GM23248 (cell line): ENCODE results near the gene TDRD3. TPM values are rescaled to one million over a fixed set of nuclear protein-coding genes. Genes with fewer than 3 reads are reported as not detected.

Source experiments
- DNase-seq: peaks from one replicate; pipeline ENCODE4 v3.0.0-alpha.2; 2015
- H2AFZ ChIP-seq: fragments of 200-600 bp; sonication (generic); 2 replicates; pipeline ENCODE4 v1.6.1; 2016; ENCODE audit warnings: antibody characterized with exemption
- H3F3A ChIP-seq: fragments of 200-600 bp; sonication (generic); 2 replicates; pipeline ENCODE4 v1.6.1; 2016; ENCODE audit warnings: mild to moderate bottlenecking, antibody characterized with exemption, mixed run types; ENCODE audit not compliant: insufficient read depth
- H3K27ac ChIP-seq: fragments of 200-600 bp; sonication (generic); 2 replicates; pipeline ENCODE4 v1.5.1; 2016; ENCODE audit warnings: mild to moderate bottlenecking
- H3K27me3 ChIP-seq: fragments of 200-600 bp; sonication (generic); replicated peaks from 2 replicates; pipeline ENCODE4 v1.6.1; 2016; ENCODE audit warnings: mild to moderate bottlenecking; ENCODE audit not compliant: insufficient read depth
- H3K36me3 ChIP-seq: fragments of 200-600 bp; sonication (generic); 2 replicates; pipeline ENCODE4 v1.6.1; 2016; ENCODE audit warnings: low read depth, mild to moderate bottlenecking
- H3K4me1 ChIP-seq: fragments of 200-600 bp; sonication (generic); 2 replicates; pipeline ENCODE4 v1.6.1; 2016; ENCODE audit warnings: mild to moderate bottlenecking; ENCODE audit not compliant: insufficient read depth
- H3K4me2 ChIP-seq: fragments of 200-600 bp; sonication (generic); one replicate; pipeline ENCODE4 v1.6.1; 2016; ENCODE audit warnings: mild to moderate bottlenecking; ENCODE audit not compliant: unreplicated experiment
- H3K4me3 ChIP-seq: fragments of 200-600 bp; sonication (generic); 2 replicates; pipeline ENCODE4 v1.5.1; 2016; ENCODE audit warnings: mild to moderate bottlenecking
- H3K79me2 ChIP-seq: fragments of 200-600 bp; sonication (generic); 2 replicates; pipeline ENCODE4 v1.6.1; 2016; ENCODE audit warnings: mild to moderate bottlenecking; ENCODE audit not compliant: insufficient read depth
- H3K9ac ChIP-seq: fragments of 200-600 bp; sonication (generic); 2 replicates; pipeline ENCODE4 v1.6.1; 2016; ENCODE audit warnings: mild to moderate bottlenecking
- H3K9me2 ChIP-seq: fragments of 200-600 bp; sonication (generic); 2 replicates; pipeline ENCODE4 v1.6.1; 2016; ENCODE audit warnings: mixed run types, mild to moderate bottlenecking, moderate library complexity; ENCODE audit not compliant: insufficient read depth
- H3K9me3 ChIP-seq: fragments of 200-600 bp; sonication (generic); one replicate; pipeline ENCODE4 v1.6.1; 2017; ENCODE audit warnings: low read depth
- H4K20me1 ChIP-seq: fragments of 200-600 bp; sonication (generic); 2 replicates; pipeline ENCODE4 v1.6.0; 2016; ENCODE audit not compliant: insufficient read depth
- EZH2 ChIP-seq: fragments of 200-600 bp; sonication (generic); IDR thresholded peaks from 2 replicates; pipeline ENCODE4 v1.6.1; 2018; ENCODE audit warnings: antibody characterized with exemption, mild to moderate bottlenecking; ENCODE audit not compliant: insufficient read depth, poor library complexity, severe bottlenecking
- EZH2phosphoT487 ChIP-seq: fragments of 200-600 bp; sonication (generic); IDR thresholded peaks from 2 replicates; pipeline ENCODE4 v1.6.1; 2018; ENCODE audit warnings: antibody characterized with exemption, moderate library complexity, mild to moderate bottlenecking, low read depth; ENCODE audit not compliant: insufficient read depth
- WGBS, 2 experiments: methylation state at CpG; one replicate each; pipeline ENCODE4 v1.1.6; 2015 to 2017; ENCODE audit warnings: low lambda C conversion rate in 2 of 2, low coverage in 1 of 2; ENCODE audit errors: missing lambda C conversion rate in 2 of 2; 5-methylcytosine and 5-hydroxymethylcytosine counted together
- in situ Hi-C: fragments of 300-500 bp; cut with MboI; formaldehyde crosslinking; loops from 2 replicates; pipeline ENCODE4 v1.15.0; 2020
- polyA plus RNA-seq: library from polyadenylated mRNA; unstranded; fragments of >200 nt; fragmentation: Nextera tagmentation; extraction: Ambion mirVana; gene quantifications from 2 replicates; pipeline ENCODE4 v1.2.1, GENCODE V29; 2016
- total RNA-seq: library from RNA; depleted of rRNA; stranded (reverse); fragments of >200 nt; shearing (Covaris generic); gene quantifications from 2 replicates; pipeline ENCODE4 v1.2.3, GENCODE V29; 2014

TDRD3 gene
- total and polyA plus RNA-seq, 2 experiments from 2014 or later: 7.9 to 9.1 TPM

- Histone ChIP-seq H3K27me3 (no peaks in the 10 kb centered on the region), H4K20me1 (no peaks in the 10 kb centered on the region), H3K27ac (no peak overlapping the region), H3K9me2 (no peaks in the 10 kb centered on the region), H3K4me3 (no peak overlapping the region), H3K4me1 (no peaks in the 10 kb centered on the region), H3K4me2 (no peak overlapping the region), H3K79me2 (peaks cover 2% of the 10 kb centered on the region), H3K9ac (no peak overlapping the region), H3K9me3 (no peaks in the 10 kb centered on the region), H2AFZ (no peak overlapping the region), H3F3A (no peaks in the 10 kb centered on the region), H3K36me3 (no peaks in the 10 kb centered on the region)
- in situ Hi-C loops: no loop called here
- TF ChIP-seq EZH2 (no peak), EZH2phosphoT487 (no peak)
- DNase-seq: peak; percentile 69
Observed at GRCh38 chr13:60431108-60431700, 34.2 kb downstream of the TDRD3 start.

DNA sequence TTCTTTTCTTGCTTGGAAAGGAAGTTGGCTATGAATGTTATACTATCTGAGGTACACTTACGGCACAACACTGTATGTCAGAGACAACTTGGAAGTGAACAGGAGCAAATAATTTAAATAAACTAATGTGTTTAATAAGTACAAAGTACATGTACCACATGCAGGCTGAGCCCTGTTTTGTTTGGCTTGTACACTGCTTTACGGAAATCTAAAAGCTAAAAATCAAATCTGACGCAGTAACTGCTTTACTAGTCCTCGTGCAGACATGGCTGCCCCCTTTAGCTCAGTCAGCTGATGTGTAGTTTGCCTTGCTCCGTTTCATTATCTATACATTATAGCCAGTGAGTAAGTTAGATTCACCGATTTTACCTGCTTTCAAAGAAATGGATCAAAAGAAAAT, 36.5 kb downstream of the TDRD3 start:
- H3K9me2 ChIP-seq: no peaks in the 10 kb centered on the region
- no peaks in the 10 kb centered on the region for H3K4me1 ChIP-seq
- H3K4me3 ChIP-seq: no peak overlapping the region
- H3K9me3 ChIP-seq: no peaks in the 10 kb centered on the region
- TF ChIP-seq EZH2phosphoT487: no peak
- no peak for TF ChIP-seq EZH2
- WGBS, 2 experiments: 77 to 78% methylated on average over 6 of the region's 6 CpGs
- H2AFZ ChIP-seq: no peak overlapping the region
- H3K27me3 ChIP-seq: no peaks in the 10 kb centered on the region
- H3K36me3 ChIP-seq: no peaks in the 10 kb centered on the region
- H4K20me1 ChIP-seq: no peaks in the 10 kb centered on the region
- H3K9ac ChIP-seq: no peak overlapping the region
- no peak overlapping the region for H3K4me2 ChIP-seq
- no peaks in the 10 kb centered on the region for H3F3A ChIP-seq
- H3K79me2 ChIP-seq: peaks cover 18% of the 10 kb centered on the region
- in situ Hi-C loops: no loop called here
- no peak overlapping the region for H3K27ac ChIP-seq
- no peak for DNase-seq

DNA sequence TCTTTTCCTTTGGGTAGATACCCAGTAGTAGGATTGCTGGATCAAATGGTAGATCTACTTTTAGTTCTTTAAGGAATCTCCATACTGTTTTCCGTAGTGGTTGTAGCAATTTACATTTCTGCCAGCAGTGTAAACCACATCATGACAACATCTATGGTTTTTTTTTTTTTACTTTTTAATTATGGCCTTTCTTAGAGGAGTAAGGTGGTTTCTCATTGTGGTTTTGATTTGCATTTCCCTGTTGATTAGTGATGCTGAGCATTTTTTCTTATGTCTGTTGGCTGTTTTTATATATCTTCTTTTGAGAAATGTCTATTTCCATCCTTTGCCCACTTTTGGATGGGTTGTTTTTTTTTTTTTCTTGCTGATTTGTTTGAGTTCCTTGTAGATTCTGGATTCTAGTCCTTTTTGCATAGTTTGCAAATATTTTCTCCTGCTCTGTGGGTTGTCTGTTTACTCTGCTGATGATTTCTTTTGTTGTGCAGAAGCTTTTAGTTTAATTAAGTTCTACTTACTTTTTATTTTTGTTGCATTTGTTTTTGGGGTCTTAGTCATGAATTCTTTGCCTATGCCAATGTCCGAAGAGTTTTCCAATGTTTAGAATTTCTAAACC, 38.8 kb downstream of the TDRD3 start:
- in situ Hi-C loops: no loop called here
- H3K9me3 ChIP-seq: no peaks in the 10 kb centered on the region
- H3K4me1 ChIP-seq: no peaks in the 10 kb centered on the region
- no peaks in the 10 kb centered on the region for H3K9me2 ChIP-seq
- no peak overlapping the region for H2AFZ ChIP-seq
- H3K36me3 ChIP-seq: no peaks in the 10 kb centered on the region
- H3F3A ChIP-seq: no peaks in the 10 kb centered on the region
- no peak overlapping the region for H3K27ac ChIP-seq
- H3K9ac ChIP-seq: no peak overlapping the region
- DNase-seq: no peak
- no peak overlapping the region for H3K4me3 ChIP-seq
- H4K20me1 ChIP-seq: no peaks in the 10 kb centered on the region
- TF ChIP-seq EZH2phosphoT487 (no peak), EZH2 (no peak)
- no peak overlapping the region for H3K4me2 ChIP-seq
- no peaks in the 10 kb centered on the region for H3K27me3 ChIP-seq
- H3K79me2 ChIP-seq: peaks cover 24% of the 10 kb centered on the region
- 96 to 98% methylated on average over 2 of the region's 2 CpGs for WGBS, 2 experiments

- no peak overlapping the region for H3K27ac ChIP-seq
- H3K36me3 ChIP-seq: no peaks in the 10 kb centered on the region
- H3K4me3 ChIP-seq: no peak overlapping the region
- no peaks in the 10 kb centered on the region for H4K20me1 ChIP-seq
- no peak for DNase-seq
- H3K4me1 ChIP-seq: no peaks in the 10 kb centered on the region
- no peaks in the 10 kb centered on the region for H3K9me2 ChIP-seq
- H3K9ac ChIP-seq: no peak overlapping the region
- TF ChIP-seq EZH2phosphoT487 (no peak), EZH2 (no peak)
- 73 to 76% methylated on average over 2 of the region's 2 CpGs for WGBS, 2 experiments
- peaks cover 24% of the 10 kb centered on the region for H3K79me2 ChIP-seq
- H2AFZ ChIP-seq: no peak overlapping the region
- H3K9me3 ChIP-seq: no peaks in the 10 kb centered on the region
- H3K27me3 ChIP-seq: no peaks in the 10 kb centered on the region
- no peak overlapping the region for H3K4me2 ChIP-seq
- in situ Hi-C loops: no loop called here
- no peaks in the 10 kb centered on the region for H3F3A ChIP-seq
Observed at GRCh38 chr13:60439201-60439600, 42.2 kb downstream of the TDRD3 start.

GRCh38 chr13:60441761-60442160, 44.7 kb downstream of the TDRD3 start:
- Histone ChIP-seq H4K20me1 (no peaks in the 10 kb centered on the region), H3K4me1 (no peaks in the 10 kb centered on the region), H3K79me2 (peaks cover 16% of the 10 kb centered on the region; the same call in 1 of the 2 replicates), H3K4me3 (no peak overlapping the region), H3K27ac (no peak overlapping the region), H3F3A (no peaks in the 10 kb centered on the region), H3K27me3 (no peaks in the 10 kb centered on the region), H2AFZ (no peak overlapping the region), H3K9ac (no peak overlapping the region), H3K9me3 (no peaks in the 10 kb centered on the region), H3K9me2 (no peaks in the 10 kb centered on the region), H3K36me3 (no peaks in the 10 kb centered on the region), H3K4me2 (no peak overlapping the region)
- TF ChIP-seq EZH2phosphoT487 (no peak), EZH2 (no peak)
- no peak for DNase-seq
- in situ Hi-C loops: no loop called here
- WGBS, 2 experiments: 96 to 100% methylated on average over 1 of the region's 1 CpG
